SK-N-SH (cell line): ENCODE measurements around the gene CXorf49B.
"Not testable (repeated sequence)": the region's sequence is repeated elsewhere in the genome, so short reads cannot be mapped to it uniquely, and the experiment has no call there.

Source experiments
- EP300 ChIP-seq, 2 experiments: IDR thresholded peaks; 2 replicates each; pipeline versions ENCODE4 v1.4.0 to v1.6.1; 2012; ENCODE audit warnings: borderline replicate concordance in 1 of 2, low read depth in 1 of 2, low read length in 1 of 2
- EZH2phosphoT487 ChIP-seq: fragments of 200-600 bp; sonication (generic); IDR thresholded peaks from 2 replicates; pipeline ENCODE4 v1.6.1; 2017; ENCODE audit warnings: low read depth, mixed run types, mild to moderate bottlenecking, antibody characterized with exemption, moderate library complexity, borderline replicate concordance

GRCh38 chrX:71718185-71718584 lies 45.0 kb upstream of the CXorf49B start, which contains the start of gene CXorf49:
- TF ChIP-seq EZH2phosphoT487; EP300 (IDR thresholded peaks at IDR 0.05; ENCODE audit: borderline replicate concordance in 1 of 2, low read depth in 1 of 2, low read length in 1 of 2): not testable (repeated sequence)
